GM21825 (cell line): ENCODE results near the gene CCND1.

Source experiments
- ATAC-seq: cut with Tn5 transposase; IDR thresholded peaks from one replicate; pipeline ENCODE4 v1.9.1; 2021; ENCODE audit warnings: mild to moderate bottlenecking, moderate library complexity; ENCODE audit not compliant: unreplicated experiment

CCND1 gene

GRCh38 chr11:69640260-69640994, 529 bp upstream of the CCND1 start:
- no peak for ATAC-seq

GRCh38 chr11:69641681-69642548, 959 bp downstream of the CCND1 start:
- ATAC-seq = no peak

GRCh38 chr11:69642549-69642912, 1.6 kb downstream of the CCND1 start:
- no peak for ATAC-seq

GRCh38 chr11:69642913-69643632, 2.1 kb downstream of the CCND1 start:
- ATAC-seq = peak; percentile 53

GRCh38 chr11:69643646-69644045, 2.7 kb downstream of the CCND1 start:
- no peak for ATAC-seq

- no peak for ATAC-seq
Observed at GRCh38 chr11:69644071-69644961, 3.4 kb downstream of the CCND1 start.

- no peak for ATAC-seq
Observed at GRCh38 chr11:69644962-69645675, 4.2 kb downstream of the CCND1 start.

- no peak for ATAC-seq
Observed at GRCh38 chr11:69645801-69646492, 5.0 kb downstream of the CCND1 start.

- no peak for ATAC-seq
Observed at GRCh38 chr11:69646493-69647389, 5.8 kb downstream of the CCND1 start.

GRCh38 chr11:69647390-69647748, 6.4 kb downstream of the CCND1 start:
- ATAC-seq = no peak

- ATAC-seq = no peak
Observed at GRCh38 chr11:69647761-69648497, 7.0 kb downstream of the CCND1 start.

- ATAC-seq = no peak
Observed at GRCh38 chr11:69648679-69649575, 8.0 kb downstream of the CCND1 start.

- ATAC-seq = no peak
Observed at GRCh38 chr11:69649576-69649900, 8.6 kb downstream of the CCND1 start.

GRCh38 chr11:69650081-69650831, 9.3 kb downstream of the CCND1 start:
- no peak for ATAC-seq

- no peak for ATAC-seq
Observed at GRCh38 chr11:69650832-69651344, 9.9 kb downstream of the CCND1 start.
